8988T (cell line): Measurements from ENCODE around the gene FGFR3.
"Not testable (repeated sequence)": the region's sequence is repeated elsewhere in the genome, so short reads cannot be mapped to it uniquely, and the experiment has no call there.

Experiments
- DNase-seq: peaks from one replicate; pipeline ENCODE4 v3.0.0; 2011

The FGFR3 gene

GRCh38 chr4:1821679-1822567 is 28.8 kb downstream of the FGFR3 start:
- DNase-seq: no peak

- no peak for DNase-seq
These were observed 29.8 kb downstream of the FGFR3 start for GRCh38 chr4:1822568-1823544.

DNA sequence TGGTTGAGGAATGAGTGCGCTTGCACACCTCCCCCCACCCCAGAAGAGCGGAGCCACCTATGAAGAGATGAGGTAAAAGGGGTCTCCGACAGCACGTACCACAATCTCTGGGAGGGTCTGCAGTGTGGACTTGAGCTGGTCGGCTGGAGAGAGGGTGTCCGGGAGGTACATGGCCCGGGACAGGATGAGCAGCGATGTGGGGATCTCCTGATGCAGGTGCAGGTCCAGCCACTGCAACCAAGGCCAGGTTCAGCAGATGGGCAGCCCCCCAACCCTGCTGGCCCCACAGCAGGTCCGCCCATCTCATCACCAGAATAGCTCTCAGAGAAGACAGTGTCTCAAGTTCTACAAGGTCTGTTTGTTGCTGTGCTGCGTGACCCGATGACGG is 30.4 kb downstream of the FGFR3 start:
- no peak for DNase-seq

DNA sequence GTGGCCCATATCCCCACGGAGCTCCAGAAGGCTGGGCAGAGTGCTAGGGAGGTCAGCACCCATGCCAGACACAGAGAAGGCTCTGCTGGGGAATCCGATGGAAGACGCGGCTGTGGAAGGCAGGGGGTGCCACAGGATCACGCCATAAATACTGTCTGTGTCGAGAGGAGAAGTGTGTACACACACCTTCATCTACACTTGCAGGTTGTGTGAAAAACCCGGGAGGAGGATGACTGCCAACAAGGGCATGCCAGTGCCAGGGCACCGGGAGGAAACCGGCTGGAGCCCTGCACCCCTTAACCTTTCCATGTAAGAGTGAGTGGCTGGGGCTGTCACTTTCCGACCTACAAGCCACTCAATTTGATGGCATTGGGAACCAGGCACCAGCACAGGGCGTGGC is 31.7 kb downstream of the FGFR3 start:
- DNase-seq: no peak

GRCh38 chr4:1825326-1825725 is 32.2 kb downstream of the FGFR3 start:
- DNase-seq: no peak

- DNase-seq: no peak
These were observed 33.6 kb downstream of the FGFR3 start for GRCh38 chr4:1826531-1827350.

- DNase-seq: no peak
These were observed 37.1 kb downstream of the FGFR3 start for GRCh38 chr4:1830234-1830633.

DNA sequence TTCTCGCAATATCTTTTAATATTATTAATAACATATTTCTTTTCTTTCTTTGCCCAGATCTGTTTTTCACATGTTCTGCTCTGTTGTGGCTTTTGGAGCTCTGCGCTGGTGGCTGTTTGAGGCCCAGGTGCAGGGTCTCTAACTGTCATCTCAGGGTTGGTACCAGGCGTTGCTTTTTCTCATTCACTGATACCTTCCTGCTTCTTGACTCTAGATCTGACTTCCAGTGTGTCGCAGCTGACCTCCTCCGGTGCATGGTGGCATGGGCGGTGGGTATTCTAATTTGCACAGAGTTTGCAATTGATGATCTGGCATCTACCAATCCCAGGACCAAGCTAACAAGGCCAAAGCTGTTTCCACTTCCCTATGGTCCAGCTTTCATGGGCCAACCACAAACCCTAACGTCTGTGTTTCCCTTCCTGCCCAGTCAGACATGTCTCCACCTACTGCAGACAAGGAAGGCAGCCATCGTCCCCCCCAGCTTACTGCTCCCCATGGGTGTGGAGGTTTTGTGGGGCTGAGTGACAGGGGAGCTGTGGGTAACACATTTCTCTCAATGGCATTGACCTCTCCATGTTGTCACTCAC is 37.6 kb downstream of the FGFR3 start:
- DNase-seq: no peak

DNA sequence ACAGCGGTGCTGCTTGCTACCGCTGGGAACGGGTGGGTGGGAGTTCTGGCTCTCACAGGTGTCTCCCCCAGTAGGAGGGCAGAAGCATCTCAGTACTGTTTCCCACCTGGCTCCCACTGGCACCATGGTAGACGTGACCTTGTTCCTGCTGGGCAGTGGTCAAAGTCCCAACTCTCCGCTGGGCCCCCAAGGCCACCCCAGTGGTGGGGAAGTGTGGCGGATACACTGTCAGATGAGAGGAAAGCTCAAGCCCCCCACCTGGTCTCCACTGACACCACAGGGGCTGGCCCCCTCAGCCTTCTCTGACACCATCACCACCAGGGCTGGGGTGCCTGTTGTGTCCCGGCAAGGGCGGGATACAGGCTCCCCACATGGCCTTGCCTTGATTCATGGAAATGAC is 38.2 kb downstream of the FGFR3 start:
- no peak for DNase-seq

DNA sequence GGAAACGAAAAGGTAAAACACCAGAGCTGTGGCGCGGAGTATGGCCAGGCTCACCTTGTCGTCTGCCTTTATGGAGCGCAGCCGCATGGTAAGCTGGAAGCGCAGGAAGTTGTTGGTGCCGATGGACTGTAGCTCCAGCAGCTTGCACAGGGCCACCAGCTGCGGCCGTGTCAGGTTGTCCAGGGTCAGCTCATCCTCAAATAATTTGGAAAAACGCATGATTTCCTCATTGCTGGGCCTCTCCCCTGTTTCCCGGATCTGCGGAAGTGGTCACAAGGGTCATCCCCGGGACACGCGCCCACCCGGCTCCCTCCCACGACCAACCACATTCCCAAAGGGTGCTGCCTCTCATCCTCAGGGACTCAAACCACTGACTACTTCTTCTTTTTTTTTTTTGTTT is 39.6 kb downstream of the FGFR3 start:
- no peak for DNase-seq

- no peak for DNase-seq
These were observed 40.4 kb downstream of the FGFR3 start for GRCh38 chr4:1833307-1834046.

GRCh38 chr4:1834047-1834775 is 41.1 kb downstream of the FGFR3 start:
- no peak for DNase-seq

- not testable (repeated sequence) for DNase-seq
These were observed 42.7 kb downstream of the FGFR3 start for GRCh38 chr4:1835836-1836235.

GRCh38 chr4:1836650-1837049 is 43.6 kb downstream of the FGFR3 start:
- no peak for DNase-seq

GRCh38 chr4:1837069-1837468 is 44.0 kb downstream of the FGFR3 start:
- no peak for DNase-seq

DNA sequence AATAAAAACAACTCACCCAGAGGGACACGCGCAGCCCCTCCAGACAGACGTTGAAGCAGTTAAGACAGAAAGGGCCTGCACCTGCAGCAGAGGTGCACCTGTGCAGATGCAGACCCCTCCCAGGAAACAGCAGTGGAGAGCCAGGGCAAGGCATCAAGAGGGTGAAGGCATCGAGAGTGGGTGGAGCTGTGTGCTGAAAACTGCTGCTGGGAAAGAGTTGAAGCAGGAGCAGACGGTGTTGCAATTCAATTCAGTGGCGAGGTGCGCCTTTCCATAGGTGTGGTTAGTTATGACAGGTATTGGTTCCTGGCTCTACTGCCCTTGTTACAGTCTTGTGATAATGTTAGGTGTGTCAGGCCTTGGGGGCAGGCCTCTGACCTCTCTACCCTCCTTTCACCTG is 46.2 kb downstream of the FGFR3 start:
- no peak for DNase-seq

- no peak for DNase-seq
These were observed 48.3 kb downstream of the FGFR3 start for GRCh38 chr4:1841201-1841886.

DNA sequence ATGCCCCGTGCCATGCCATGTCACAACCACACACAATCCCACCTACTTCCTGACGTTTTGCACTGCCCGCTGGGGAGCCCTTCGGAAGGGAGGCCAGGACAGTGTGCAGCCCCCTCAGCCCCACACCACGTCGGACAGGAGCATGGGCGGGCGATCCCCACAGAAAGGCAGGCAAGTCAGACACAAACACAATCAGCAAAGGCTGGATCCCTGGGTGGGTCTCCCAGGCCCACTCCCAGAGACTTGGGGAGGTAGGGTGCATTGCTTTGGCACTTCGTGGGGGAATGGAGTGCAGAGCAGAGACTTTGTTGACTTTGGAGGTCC is 48.8 kb downstream of the FGFR3 start:
- DNase-seq: no peak

DNA sequence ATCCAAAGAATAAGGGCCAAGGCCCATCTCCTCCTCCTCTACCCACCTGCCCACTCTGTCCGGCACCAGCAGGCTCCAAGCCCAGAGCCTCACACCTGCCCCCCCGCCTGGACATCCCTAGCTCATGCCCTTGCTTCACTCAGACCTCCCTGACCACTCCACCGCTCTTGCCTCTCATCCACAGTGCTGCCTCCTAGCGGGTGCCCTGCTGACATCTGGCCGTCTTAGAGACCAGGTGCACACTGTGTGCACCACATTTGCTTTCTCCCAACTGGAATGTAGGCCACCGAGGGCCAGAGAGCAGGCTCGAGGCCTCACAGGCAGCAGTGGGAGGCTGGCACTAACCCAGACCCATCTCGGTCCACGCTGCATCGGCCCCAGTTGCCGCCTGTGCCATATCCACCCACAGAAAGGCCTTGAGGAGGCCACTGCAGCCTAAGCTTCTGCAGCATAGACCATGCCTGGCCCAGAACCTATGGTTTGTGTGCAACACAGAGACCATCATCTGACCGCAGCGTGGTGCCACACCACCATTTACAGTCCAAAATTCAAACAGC is 49.3 kb downstream of the FGFR3 start:
- DNase-seq: no peak

GRCh38 chr4:1842993-1843448 is 49.9 kb downstream of the FGFR3 start:
- no peak for DNase-seq
